ENCODE results near the gene TRIM7.
"Not testable (repeated sequence)": the region's sequence is repeated elsewhere in the genome, so short reads cannot be mapped to it uniquely, and the experiment has no call there.

Gene TRIM7

DNA sequence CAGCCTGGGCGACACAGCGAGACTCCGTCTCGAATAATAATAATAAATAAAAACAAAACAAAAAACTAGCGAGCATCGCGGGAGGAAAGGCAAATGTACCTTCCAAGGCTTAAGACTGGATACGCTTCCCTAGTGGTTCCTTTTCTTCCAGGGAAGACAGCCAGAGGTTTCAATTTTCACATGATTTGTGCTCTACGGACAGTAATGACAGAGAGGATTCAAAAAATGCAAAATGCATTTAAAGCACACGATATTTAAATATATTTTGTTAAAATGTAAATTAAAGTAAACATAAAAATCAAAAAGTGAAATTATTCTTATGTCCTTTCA lies 13.8 kb upstream of the TRIM7 start:
- TF ChIP-seq, protein P1, sequence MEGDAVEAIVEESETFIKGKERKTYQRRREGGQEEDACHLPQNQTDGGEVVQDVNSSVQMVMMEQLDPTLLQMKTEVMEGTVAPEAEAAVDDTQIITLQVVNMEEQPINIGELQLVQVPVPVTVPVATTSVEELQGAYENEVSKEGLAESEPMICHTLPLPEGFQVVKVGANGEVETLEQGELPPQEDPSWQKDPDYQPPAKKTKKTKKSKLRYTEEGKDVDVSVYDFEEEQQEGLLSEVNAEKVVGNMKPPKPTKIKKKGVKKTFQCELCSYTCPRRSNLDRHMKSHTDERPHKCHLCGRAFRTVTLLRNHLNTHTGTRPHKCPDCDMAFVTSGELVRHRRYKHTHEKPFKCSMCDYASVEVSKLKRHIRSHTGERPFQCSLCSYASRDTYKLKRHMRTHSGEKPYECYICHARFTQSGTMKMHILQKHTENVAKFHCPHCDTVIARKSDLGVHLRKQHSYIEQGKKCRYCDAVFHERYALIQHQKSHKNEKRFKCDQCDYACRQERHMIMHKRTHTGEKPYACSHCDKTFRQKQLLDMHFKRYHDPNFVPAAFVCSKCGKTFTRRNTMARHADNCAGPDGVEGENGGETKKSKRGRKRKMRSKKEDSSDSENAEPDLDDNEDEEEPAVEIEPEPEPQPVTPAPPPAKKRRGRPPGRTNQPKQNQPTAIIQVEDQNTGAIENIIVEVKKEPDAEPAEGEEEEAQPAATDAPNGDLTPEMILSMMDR (conservative IDR thresholded peaks at IDR 0.05; ENCODE audit: control insufficient read depth, insufficient read depth, low read depth, low read length) = no peak
- no peak for DNase-seq (ENCODE audit: low read depth)
- H3K4me3 ChIP-seq (ENCODE audit: control insufficient read depth, low read depth, low read length) = peak overlapping the region; percentile 44

DNA sequence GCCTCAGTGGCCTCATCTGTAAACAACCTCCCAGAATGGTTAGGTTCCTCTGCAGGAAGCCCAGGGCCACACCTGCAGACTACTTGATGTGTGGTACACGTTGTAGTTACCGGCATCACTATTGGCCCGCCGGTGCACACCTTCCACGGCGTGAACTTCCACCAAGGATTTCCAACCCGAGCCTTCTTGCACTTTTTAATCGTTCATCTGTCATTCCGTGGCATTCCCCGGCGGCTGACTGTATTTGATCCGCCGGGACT lies 12.7 kb upstream of the TRIM7 start:
- DNase-seq (ENCODE audit: low read depth) = no peak
- TF ChIP-seq, protein P1 (conservative IDR thresholded peaks at IDR 0.05; ENCODE audit: control insufficient read depth, insufficient read depth, low read depth, low read length) = no peak
- peak overlapping the region; percentile 49 for H3K4me3 ChIP-seq (ENCODE audit: control insufficient read depth, low read depth, low read length)

DNA sequence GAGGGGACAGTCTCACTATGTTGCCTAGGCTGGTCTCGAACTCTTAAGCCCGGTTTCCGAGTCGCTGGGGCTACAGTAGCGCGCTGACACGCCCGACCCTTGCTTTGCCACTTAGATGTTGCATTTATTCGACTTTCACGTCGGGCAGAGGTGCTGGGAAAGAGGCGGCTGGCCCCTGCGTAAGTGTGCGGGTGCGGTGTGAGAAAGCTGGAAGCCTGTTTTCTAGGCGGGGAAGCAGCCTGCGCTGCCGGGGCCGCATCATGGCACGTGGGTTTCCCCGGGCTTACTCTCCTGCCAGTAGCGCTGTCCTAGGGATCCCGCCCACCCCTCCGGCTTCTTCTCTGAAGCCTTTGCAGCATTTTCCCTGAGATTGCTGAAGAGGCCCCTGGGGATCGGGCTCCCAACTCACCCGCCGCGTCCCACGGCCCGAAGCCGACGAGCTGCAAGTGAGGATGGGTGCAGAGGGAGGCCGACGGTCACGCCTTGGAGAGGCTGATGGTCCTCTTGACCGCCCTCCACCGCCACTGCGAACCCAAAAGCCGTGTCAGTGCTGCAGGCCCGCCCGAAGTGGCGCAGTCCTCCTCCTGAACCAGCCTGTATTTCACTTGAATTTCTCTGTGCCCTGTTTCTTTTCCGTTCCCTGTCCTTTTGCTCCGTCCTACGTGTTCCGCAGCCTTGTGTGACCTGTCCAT lies 12.3 kb upstream of the TRIM7 start:
- TF ChIP-seq, protein P1 (conservative IDR thresholded peaks at IDR 0.05; ENCODE audit: control insufficient read depth, insufficient read depth, low read depth, low read length) = no peak
- H3K4me3 ChIP-seq (ENCODE audit: control insufficient read depth, low read depth, low read length) = peak overlapping the region; percentile 49
- DNase-seq (ENCODE audit: low read depth) = peak; percentile 56

DNA sequence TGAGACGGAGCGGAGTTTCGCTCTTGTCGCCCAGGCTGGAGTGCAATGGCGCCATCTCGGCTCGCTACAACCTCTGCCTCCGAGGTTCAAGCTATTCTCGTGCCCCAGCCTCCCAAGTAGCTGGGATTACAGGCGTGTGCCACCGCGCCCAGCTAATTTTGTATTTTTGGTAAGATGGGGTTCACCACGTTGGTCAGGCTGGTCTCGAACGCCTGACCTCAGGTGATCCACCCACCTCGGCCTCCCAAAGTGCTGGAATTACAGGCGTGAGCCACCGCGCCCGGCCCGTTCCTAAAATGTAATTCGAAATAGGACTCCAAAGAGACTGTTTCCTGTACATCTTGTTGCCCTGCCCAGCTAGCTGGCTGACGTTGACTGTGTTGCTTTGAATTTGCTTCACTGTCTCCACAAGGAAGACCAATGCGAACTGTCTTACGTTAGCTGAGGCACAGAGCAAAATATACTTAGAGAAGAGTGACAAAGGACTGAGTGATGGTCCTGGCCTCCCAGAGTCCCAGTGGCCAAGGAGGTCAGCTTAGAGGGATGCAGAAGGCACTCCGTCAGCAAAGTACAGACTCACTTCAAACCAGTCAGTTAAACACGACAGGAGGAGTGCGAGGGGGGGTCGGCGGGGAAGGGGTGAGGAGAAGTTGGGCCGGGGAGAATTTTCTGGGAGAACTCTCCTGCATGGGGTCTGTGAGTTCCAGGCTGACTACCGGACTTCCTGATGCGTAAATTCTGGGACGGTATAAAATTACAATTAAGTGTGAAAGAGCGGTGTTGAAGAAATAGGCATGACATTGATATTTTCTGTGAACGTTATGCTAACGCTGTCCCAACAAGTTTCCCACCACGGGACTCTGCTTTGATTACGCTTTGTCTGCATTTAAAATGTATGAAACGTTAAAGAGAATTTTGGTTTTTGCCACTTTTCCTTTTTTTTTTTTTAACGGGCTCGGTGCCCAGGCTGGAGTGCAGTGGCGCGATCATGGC lies 11.3 kb upstream of the TRIM7 start:
- TF ChIP-seq, protein P1 (conservative IDR thresholded peaks at IDR 0.05; ENCODE audit: control insufficient read depth, insufficient read depth, low read depth, low read length) = no peak
- peak; percentile 79 for DNase-seq (ENCODE audit: low read depth)
- H3K4me3 ChIP-seq (ENCODE audit: control insufficient read depth, low read depth, low read length) = peak overlapping the region; percentile 55

DNA sequence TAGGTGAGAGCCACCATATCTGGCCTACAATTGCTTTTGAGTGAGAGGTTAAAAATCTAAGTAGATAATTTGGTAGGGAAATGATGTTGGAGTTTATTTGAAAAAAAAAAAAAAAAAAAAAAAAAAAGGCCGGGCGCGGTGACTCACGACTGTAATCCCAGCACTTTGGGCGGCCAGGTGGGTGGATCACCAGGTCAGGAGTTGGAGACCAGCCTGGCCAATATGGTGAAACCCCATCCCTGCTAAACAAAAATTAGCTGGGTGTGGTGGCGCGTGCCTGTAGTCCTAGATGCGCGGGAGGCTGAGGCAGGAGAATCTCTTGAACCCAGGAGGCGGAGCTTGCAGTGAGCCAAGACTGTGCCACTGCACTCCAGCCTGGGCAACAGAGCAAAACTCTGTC lies 9.3 kb upstream of the TRIM7 start:
- not testable (repeated sequence) for H3K4me3 ChIP-seq (ENCODE audit: control insufficient read depth, low read depth, low read length); DNase-seq (ENCODE audit: low read depth)

DNA sequence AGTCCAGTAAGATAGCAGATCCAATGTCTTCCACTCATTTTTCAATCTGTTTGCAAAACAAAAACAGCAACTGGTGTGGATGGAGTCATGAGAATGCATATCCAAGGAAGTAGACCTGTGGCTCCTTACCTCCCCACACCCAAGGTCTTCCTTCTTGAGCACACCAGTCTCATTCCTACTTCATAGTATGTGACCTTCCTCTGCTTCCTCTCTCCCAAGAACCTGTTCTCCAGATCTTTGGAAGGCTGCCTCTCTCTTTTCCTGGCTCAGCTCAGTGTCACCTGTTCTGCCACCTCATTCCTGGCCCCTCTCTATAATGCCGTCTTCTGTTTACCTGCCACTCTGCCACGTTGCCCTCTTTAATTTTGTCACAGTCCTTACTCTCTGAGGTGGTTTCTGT lies 7.9 kb upstream of the TRIM7 start:
- TF ChIP-seq, protein P1 (conservative IDR thresholded peaks at IDR 0.05; ENCODE audit: control insufficient read depth, insufficient read depth, low read depth, low read length) = no peak
- H3K4me3 ChIP-seq (ENCODE audit: control insufficient read depth, low read depth, low read length) = no peak overlapping the region
- no peak for DNase-seq (ENCODE audit: low read depth)

DNA sequence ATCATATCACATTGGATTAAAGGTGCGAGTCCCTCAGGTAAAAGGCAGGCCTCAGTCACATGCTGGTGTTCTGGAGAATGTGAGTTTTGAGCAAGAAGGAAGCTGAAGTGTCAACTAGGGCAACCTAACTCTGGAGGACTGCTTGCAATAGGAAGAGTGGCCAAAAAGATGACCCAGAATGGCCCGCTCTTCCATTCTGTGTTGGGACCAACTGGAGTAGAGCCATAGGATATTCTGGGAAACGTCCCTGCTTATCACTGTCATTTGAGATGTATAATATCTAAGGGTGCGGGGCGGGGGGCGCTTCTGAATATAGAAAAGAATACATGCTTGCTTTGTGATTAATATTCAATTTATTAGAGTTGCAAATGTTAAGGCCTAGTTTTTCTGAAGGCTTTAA lies 7.1 kb upstream of the TRIM7 start:
- no peak for DNase-seq (ENCODE audit: low read depth)
- H3K4me3 ChIP-seq (ENCODE audit: control insufficient read depth, low read depth, low read length) = no peak overlapping the region
- TF ChIP-seq, protein P1 (conservative IDR thresholded peaks at IDR 0.05; ENCODE audit: control insufficient read depth, insufficient read depth, low read depth, low read length) = no peak

Measured in fibroblast of mammary gland (primary cell).